PC-3 (cell line): Measurements from ENCODE around the gene SRCAP.

ENCODE experiments used
- CTCF ChIP-seq: fragments of 300-600 bp; sonication (generic); conservative IDR thresholded peaks from 2 replicates; pipeline ENCODE4 v1.5.1; 2017; ENCODE audit warnings: antibody characterized with exemption, low read depth, mild to moderate bottlenecking, low read length
- EZH2 ChIP-seq: fragments of 300-600 bp; sonication (generic); IDR thresholded peaks from one replicate; pipeline ENCODE4 v1.6.1; 2017; ENCODE audit warnings: antibody characterized with exemption, mild to moderate bottlenecking, low read length; ENCODE audit not compliant: unreplicated experiment
- EZH2phosphoT487 ChIP-seq: fragments of 300-600 bp; sonication (generic); IDR thresholded peaks from 2 replicates; pipeline ENCODE4 v1.6.1; 2018; ENCODE audit warnings: mild to moderate bottlenecking, antibody characterized with exemption, low read length, borderline replicate concordance

- TF ChIP-seq CTCF (no peak), EZH2 (no peak), EZH2phosphoT487 (no peak)
Measured at GRCh38 chr16:30756781-30757100, 57.8 kb downstream of the SRCAP start.
